Ovary (tissue), 3 donors: ENCODE measurements around the gene IFNK.

Experiments used
- POLR2A ChIP-seq: fragments of 450-650 bp; IDR thresholded peaks from one replicate; pipeline ENCODE4 v1.6.1; 2017; ENCODE audit warnings: antibody characterized with exemption, mild to moderate bottlenecking, moderate library complexity
- TF ChIP-seq, protein P1 (sequence below), 3 donors: fragments of 450-650 bp in 2 of 3; fragments of 200-600 bp in 1 of 3; IDR thresholded peaks; one replicate each; pipeline versions ENCODE4 v1.5.1 to v1.8.0; 2016 to 2022; ENCODE audit warnings: antibody characterized with exemption in 3 of 3, mild to moderate bottlenecking in 1 of 3
- donor health status: DM: no; HTN: no; CAD: no.

DNA sequence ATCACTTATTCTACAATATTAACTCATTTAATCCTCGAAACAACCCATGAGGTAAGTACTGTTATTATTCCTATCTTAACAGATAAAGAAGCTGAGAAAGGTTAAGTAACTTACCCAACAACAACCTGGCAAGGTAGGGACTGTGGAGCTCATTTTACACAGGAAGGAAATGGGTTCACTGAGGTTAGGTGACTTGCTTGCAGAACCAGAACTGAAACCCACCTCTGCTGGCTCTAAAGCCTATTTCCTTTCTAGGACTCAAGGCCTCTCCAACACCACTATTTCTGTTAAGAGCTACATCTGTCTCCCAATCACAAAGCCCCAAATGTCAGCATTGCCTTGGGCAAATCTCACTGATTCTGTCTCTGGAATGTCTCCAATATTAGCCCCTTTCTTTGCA, 38.9 kb upstream of the IFNK start:
- TF ChIP-seq, protein P1, sequence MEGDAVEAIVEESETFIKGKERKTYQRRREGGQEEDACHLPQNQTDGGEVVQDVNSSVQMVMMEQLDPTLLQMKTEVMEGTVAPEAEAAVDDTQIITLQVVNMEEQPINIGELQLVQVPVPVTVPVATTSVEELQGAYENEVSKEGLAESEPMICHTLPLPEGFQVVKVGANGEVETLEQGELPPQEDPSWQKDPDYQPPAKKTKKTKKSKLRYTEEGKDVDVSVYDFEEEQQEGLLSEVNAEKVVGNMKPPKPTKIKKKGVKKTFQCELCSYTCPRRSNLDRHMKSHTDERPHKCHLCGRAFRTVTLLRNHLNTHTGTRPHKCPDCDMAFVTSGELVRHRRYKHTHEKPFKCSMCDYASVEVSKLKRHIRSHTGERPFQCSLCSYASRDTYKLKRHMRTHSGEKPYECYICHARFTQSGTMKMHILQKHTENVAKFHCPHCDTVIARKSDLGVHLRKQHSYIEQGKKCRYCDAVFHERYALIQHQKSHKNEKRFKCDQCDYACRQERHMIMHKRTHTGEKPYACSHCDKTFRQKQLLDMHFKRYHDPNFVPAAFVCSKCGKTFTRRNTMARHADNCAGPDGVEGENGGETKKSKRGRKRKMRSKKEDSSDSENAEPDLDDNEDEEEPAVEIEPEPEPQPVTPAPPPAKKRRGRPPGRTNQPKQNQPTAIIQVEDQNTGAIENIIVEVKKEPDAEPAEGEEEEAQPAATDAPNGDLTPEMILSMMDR (IDR thresholded peaks at IDR 0.05): no peak
- TF ChIP-seq POLR2A: no peak
